GM10248 (cell line): ENCODE measurements around the gene ACKR3.

Source experiments
- CTCF ChIA-PET: fragments of 300-600 bp; sonication (Branson Sonifier 250); formaldehyde crosslinking; extraction: SDS; loops from one replicate; lab custom pipeline; 2021; ENCODE audit warnings: antibody characterized with exemption; lab: Yijun Ruan, JAX
- POLR2A ChIA-PET: fragments of 350-650 bp; sonication (Branson Sonifier 250); formaldehyde crosslinking; extraction: SDS; loops from one replicate; lab custom pipeline; 2020; ENCODE audit warnings: antibody characterized with exemption; lab: Yijun Ruan, JAX
- DNase-seq: peaks from one replicate; pipeline ENCODE4 v3.0.0; 2012; ENCODE audit errors: extremely low spot score
- TF ChIP-seq, protein P1 (sequence below): IDR thresholded peaks from 2 replicates; pipeline ENCODE4 v1.5.1; 2012; ENCODE audit warnings: mild to moderate bottlenecking, low read depth; ENCODE audit errors: extremely low read depth, missing control alignments, control extremely low read depth

Gene ACKR3

DNA sequence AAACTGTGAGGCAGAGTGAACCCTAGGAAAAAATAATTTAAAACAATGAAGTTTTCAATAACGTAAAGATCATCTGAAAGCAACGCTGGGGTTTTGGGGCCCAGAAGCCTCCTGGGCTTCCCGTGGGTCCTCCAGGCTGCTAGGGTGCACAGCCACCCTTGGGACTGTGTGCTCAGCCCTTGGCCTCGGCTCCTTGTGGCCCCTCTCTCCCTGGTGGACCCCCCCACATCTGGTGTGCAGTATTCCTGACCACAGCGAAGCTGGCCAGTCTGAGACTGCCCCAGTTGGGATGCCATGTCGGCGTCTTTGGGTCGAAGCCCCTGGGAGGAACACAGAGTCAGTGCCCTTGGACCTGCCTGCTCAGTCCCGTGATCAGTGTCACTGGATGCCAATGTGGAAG, 53.0 kb downstream of the ACKR3 start:
- no peak for DNase-seq
- CTCF ChIA-PET = interaction anchor here (3.4 kb wide), 1 partner anchor 11 kb away, joined by 10 read pairs; no protein-coding TSS in a partner anchor
- POLR2A ChIA-PET = no interaction called here
- TF ChIP-seq, protein P1, sequence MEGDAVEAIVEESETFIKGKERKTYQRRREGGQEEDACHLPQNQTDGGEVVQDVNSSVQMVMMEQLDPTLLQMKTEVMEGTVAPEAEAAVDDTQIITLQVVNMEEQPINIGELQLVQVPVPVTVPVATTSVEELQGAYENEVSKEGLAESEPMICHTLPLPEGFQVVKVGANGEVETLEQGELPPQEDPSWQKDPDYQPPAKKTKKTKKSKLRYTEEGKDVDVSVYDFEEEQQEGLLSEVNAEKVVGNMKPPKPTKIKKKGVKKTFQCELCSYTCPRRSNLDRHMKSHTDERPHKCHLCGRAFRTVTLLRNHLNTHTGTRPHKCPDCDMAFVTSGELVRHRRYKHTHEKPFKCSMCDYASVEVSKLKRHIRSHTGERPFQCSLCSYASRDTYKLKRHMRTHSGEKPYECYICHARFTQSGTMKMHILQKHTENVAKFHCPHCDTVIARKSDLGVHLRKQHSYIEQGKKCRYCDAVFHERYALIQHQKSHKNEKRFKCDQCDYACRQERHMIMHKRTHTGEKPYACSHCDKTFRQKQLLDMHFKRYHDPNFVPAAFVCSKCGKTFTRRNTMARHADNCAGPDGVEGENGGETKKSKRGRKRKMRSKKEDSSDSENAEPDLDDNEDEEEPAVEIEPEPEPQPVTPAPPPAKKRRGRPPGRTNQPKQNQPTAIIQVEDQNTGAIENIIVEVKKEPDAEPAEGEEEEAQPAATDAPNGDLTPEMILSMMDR = no peak

DNA sequence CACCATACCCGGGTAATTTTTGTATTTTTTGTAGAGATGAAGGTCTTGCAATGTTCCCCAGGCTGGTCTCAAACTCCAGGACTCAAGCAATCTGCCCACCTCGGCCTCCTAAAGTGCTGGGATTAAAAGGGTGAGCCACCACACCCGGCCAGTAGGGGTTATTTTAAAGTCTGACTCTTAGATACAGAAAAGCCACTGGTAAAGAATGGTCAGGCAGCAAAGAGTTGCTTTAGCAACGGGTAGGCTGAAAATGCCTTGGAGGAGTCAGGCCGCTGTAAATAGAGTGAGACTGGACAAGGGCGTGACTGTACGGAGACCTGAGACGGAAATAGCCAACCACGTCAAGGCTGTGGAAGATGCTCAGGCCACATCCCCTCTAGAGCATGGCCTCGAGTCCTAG, 54.2 kb downstream of the ACKR3 start:
- no peak for DNase-seq
- POLR2A ChIA-PET = no interaction called here
- CTCF ChIA-PET = interaction anchor here (3.4 kb wide), 1 partner anchor 12 kb away, joined by 10 read pairs; no protein-coding TSS in a partner anchor
- TF ChIP-seq, protein P1 = no peak

DNA sequence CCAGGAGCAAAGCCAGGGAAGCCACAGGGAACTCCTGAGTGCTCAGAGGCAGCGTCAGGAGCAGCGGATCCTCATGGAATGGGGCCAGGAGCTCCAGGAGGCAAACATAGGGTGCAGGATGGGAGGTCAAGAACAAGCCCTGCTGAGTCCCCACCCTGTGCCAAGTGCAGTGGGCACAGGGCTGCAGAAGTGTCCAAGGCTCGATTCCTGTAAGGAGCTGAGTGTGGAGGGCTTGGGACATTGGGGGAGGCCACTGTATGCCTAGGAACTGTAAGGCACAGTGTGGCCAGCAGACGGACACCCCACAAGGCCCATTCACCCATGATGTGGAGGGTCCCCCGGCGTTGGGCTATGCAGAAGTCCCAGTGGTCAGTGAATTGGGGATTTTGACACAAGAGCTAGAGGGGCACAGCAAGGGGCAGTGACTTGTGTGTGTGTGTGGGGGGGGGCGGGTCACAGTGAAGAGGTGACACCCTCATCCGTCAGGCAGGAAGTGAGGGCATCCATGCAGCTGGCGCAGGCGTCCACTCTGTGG, 55.6 kb downstream of the ACKR3 start:
- ChIA-PET CTCF (interaction anchor here (1.0 kb wide), 1 partner anchor 9 kb away, joined by 4 read pairs; no protein-coding TSS in a partner anchor), POLR2A (interaction anchor here (0.7 kb wide), 1 partner anchor 198 kb away, joined by 4 read pairs; no protein-coding TSS in a partner anchor)
- no peak for DNase-seq
- TF ChIP-seq, protein P1 = no peak

- no peak for DNase-seq
- TF ChIP-seq, protein P1 = no peak
- ChIA-PET POLR2A (no interaction called here), CTCF (no interaction called here)
Measured at GRCh38 chr2:236626391-236627150, 56.9 kb downstream of the ACKR3 start.

DNA sequence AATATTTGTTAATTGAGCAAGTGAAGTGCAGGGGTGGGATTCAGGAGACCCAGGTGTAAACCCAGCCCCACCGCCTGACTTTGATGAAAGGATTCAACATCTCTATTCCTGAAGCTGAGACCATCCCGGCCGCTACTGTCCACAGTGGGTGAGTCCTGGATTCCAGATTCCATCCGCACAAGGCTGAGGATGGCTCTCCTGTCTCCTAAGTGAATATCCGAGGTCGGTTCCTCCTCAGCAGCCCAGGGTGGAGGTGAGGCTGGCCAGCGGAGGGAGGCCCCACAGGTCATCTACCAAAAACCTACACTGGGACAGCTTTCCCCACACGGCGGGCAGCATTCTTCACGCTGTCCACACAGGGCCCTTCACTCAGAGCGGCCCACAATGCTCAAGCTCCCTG, 57.6 kb downstream of the ACKR3 start:
- no peak for DNase-seq
- POLR2A ChIA-PET = no interaction called here
- CTCF ChIA-PET = no interaction called here
- TF ChIP-seq, protein P1 = no peak

GRCh38 chr2:236627841-236628240, 58.2 kb downstream of the ACKR3 start:
- no peak for DNase-seq
- CTCF ChIA-PET = no interaction called here
- POLR2A ChIA-PET = no interaction called here
- TF ChIP-seq, protein P1 = no peak
